Middle frontal gyrus (tissue), 1 donor: Measurements from ENCODE around the gene NCAPG2.
A peak's percentile ranks its signal among the peaks of the same experiment; 100 is the strongest.

ENCODE experiments used
- DNase-seq: peaks from one replicate; pipeline ENCODE4 v3.0.0-alpha.2; 2015; ENCODE audit warnings: low spot score; ENCODE audit errors: extremely low spot score

NCAPG2 gene

GRCh38 chr7:158704524-158705233, at the start of gene NCAPG2:
NCAPG2 (minus strand) TSS chr7:158704804; CDS start chr7:158701899, 2,905 bp downstream.
- peak; percentile 95 for DNase-seq

- DNase-seq, result no peak
These were observed 49.3 kb upstream of the NCAPG2 start for GRCh38 chr7:158753900-158754299.

- no peak for DNase-seq
These were observed 47.1 kb upstream of the NCAPG2 start for GRCh38 chr7:158751751-158752150.

GRCh38 chr7:158751199-158751598, 46.6 kb upstream of the NCAPG2 start:
- DNase-seq, result no peak

GRCh38 chr7:158750702-158751101, 46.1 kb upstream of the NCAPG2 start:
- DNase-seq, result no peak

GRCh38 chr7:158749396-158749795, 44.8 kb upstream of the NCAPG2 start:
- DNase-seq, result no peak

GRCh38 chr7:158748335-158748734, 43.7 kb upstream of the NCAPG2 start:
- DNase-seq, result no peak

GRCh38 chr7:158747408-158747807, 42.8 kb upstream of the NCAPG2 start:
- no peak for DNase-seq

GRCh38 chr7:158746957-158747356, 42.4 kb upstream of the NCAPG2 start:
- DNase-seq, result no peak

GRCh38 chr7:158745057-158745715, 40.6 kb upstream of the NCAPG2 start:
- no peak for DNase-seq

GRCh38 chr7:158744070-158744469, 39.5 kb upstream of the NCAPG2 start:
- no peak for DNase-seq

GRCh38 chr7:158743219-158743618, 38.6 kb upstream of the NCAPG2 start:
- no peak for DNase-seq

GRCh38 chr7:158742065-158742821, 37.6 kb upstream of the NCAPG2 start:
- no peak for DNase-seq

- no peak for DNase-seq
These were observed 36.7 kb upstream of the NCAPG2 start for GRCh38 chr7:158741294-158741666.

GRCh38 chr7:158740657-158741293, 36.2 kb upstream of the NCAPG2 start:
- DNase-seq, result no peak

- DNase-seq, result no peak
These were observed 35.5 kb upstream of the NCAPG2 start for GRCh38 chr7:158740013-158740656.

GRCh38 chr7:158738841-158739240, 34.2 kb upstream of the NCAPG2 start:
- DNase-seq, result no peak

- no peak for DNase-seq
These were observed 32.6 kb upstream of the NCAPG2 start for GRCh38 chr7:158737064-158737695.

GRCh38 chr7:158735935-158736334, 31.3 kb upstream of the NCAPG2 start:
- no peak for DNase-seq

- DNase-seq, result no peak
These were observed 30.3 kb upstream of the NCAPG2 start for GRCh38 chr7:158734861-158735260.
